GM12878 (cell line): Measurements from ENCODE around the gene MEMO1. TPM values are rescaled to one million over a fixed set of nuclear protein-coding genes. Genes with fewer than 3 reads are reported as not detected.
"Not testable (repeated sequence)": the region's sequence is repeated elsewhere in the genome, so short reads cannot be mapped to it uniquely, and the experiment has no call there.

ENCODE experiments used
- ATAC-seq: fragments of 200-7000 bp; cut with Tn5 transposase; 3 replicates; pipeline ENCODE4 v1.9.1; 2020; ENCODE audit warnings: mild to moderate bottlenecking, moderate library complexity
- BruUV-seq: library from RNA; stranded (reverse); fragments of 400-500 nt; replicated peaks from 2 replicates; lab custom pipeline; 2021; lab: Mats Ljungman, UMichigan
- CTCF ChIA-PET: fragments of 300-600 bp; sonication (Branson Sonifier 250); formaldehyde crosslinking; extraction: SDS; loops from one replicate; lab custom pipeline; 2021; ENCODE audit warnings: inconsistent platforms; lab: Yijun Ruan, JAX
- POLR2A ChIA-PET: fragments of 350-600 bp; formaldehyde crosslinking; extraction: SDS; loops from one replicate; lab custom pipeline; 2021; ENCODE audit warnings: inconsistent platforms; lab: Charles Lee
- RAD21 ChIA-PET: fragments of 300-600 bp; sonication (Branson Sonifier 250); formaldehyde crosslinking; loops from one replicate; lab custom pipeline; 2023; ENCODE audit warnings: antibody characterized with exemption; ENCODE audit not compliant: unreplicated experiment; lab: Charles Lee
- SMC1A ChIA-PET: fragments of 300-600 bp; sonication (Branson Sonifier 250); formaldehyde crosslinking; loops from one replicate; lab custom pipeline; 2023; ENCODE audit not compliant: unreplicated experiment, uncharacterized antibody; lab: Charles Lee
- DNase-seq: peaks from one replicate; pipeline ENCODE4 v3.0.0-alpha.2; 2011; ENCODE audit warnings: low read depth, low spot score
- FAIRE-seq: peaks from 3 replicates; lab custom pipeline; 2011; peaks lifted over from hg19 to GRCh38; lab: Jason Lieb, UNC
- H2AFZ ChIP-seq: 2 replicates; pipeline ENCODE4 v1.6.0; 2011; ENCODE audit warnings: low read depth, low read length, control low read depth; ENCODE audit not compliant: control insufficient read depth
- H3K27ac ChIP-seq: 2 replicates; pipeline ENCODE4 v1.5.1; 2011; ENCODE audit warnings: control low read depth; ENCODE audit not compliant: control insufficient read depth, insufficient read depth
- H3K27me3 ChIP-seq, 2 experiments: replicated peaks in 1 of 2; 2 replicates each; pipeline versions ENCODE4 v1.6.0 to v1.6.1; 2011; ENCODE audit warnings: low read length in 1 of 2; ENCODE audit not compliant: control insufficient read depth in 2 of 2, insufficient read depth in 2 of 2
- H3K36me3 ChIP-seq, 2 experiments: 2 replicates each; pipeline ENCODE4 v1.5.1; 2011; ENCODE audit warnings: low read length in 1 of 2; ENCODE audit not compliant: control insufficient read depth in 2 of 2, insufficient read depth in 2 of 2
- H3K4me1 ChIP-seq: 2 replicates; pipeline ENCODE4 v1.6.1; 2011; ENCODE audit warnings: mild to moderate bottlenecking, low read length, moderate library complexity, mixed read lengths; ENCODE audit not compliant: control insufficient read depth, insufficient read depth
- H3K4me2 ChIP-seq: 2 replicates; pipeline ENCODE4 v1.6.0; 2011; ENCODE audit warnings: control low read depth; ENCODE audit not compliant: control insufficient read depth, insufficient read depth
- H3K4me3 ChIP-seq: fragments of 200-600 bp; sonication (generic); 2 replicates; pipeline ENCODE4 v1.5.1; 2016
- H3K79me2 ChIP-seq: 2 replicates; pipeline ENCODE4 v1.6.0; 2011; ENCODE audit warnings: low read length; ENCODE audit not compliant: control insufficient read depth, insufficient read depth
- H3K9ac ChIP-seq: 2 replicates; pipeline ENCODE4 v1.8.0; 2011; ENCODE audit warnings: low read length, control low read depth, mixed read lengths; ENCODE audit not compliant: control insufficient read depth, insufficient read depth
- H3K9me3 ChIP-seq: replicated peaks from 3 replicates; pipeline ENCODE4 v1.5.1; 2011; ENCODE audit warnings: mild to moderate bottlenecking, low read length; ENCODE audit not compliant: control insufficient read depth, insufficient read depth
- H4K20me1 ChIP-seq: 2 replicates; pipeline ENCODE4 v1.6.0; 2011; ENCODE audit not compliant: control insufficient read depth, insufficient read depth
- WGBS: methylation state at CpG from one replicate; pipeline ENCODE4 v1.1.6; 2016; ENCODE audit warnings: low lambda C conversion rate; ENCODE audit not compliant: insufficient replicate concordance, insufficient coverage; ENCODE audit errors: missing lambda C conversion rate; 5-methylcytosine and 5-hydroxymethylcytosine counted together
- in situ Hi-C: fragments of 300-500 bp; cut with MboI; formaldehyde crosslinking; loops from 9 replicates; pipeline ENCODE4 v1.14.3; 2018; ENCODE audit warnings: mixed read lengths
- intact Hi-C: fragments of 100-400 bp; cut with micrococcal nuclease; formaldehyde crosslinking; loops from one replicate; pipeline ENCODE4 v1.14.2; 2022; ENCODE audit not compliant: unreplicated experiment
- polyA plus RNA-seq, 11 experiments: library from polyadenylated mRNA; depleted of rRNA in 4 of 11; unstranded in 6 of 11; stranded (reverse) in 5 of 11; fragments of >200 nt; fragmentation: Nextera tagmentation in 4 of 11; fragmentation: Illumina TruSeq in 1 of 11; extraction: Ambion mirVana in 4 of 11; extraction: Trizol in 1 of 11; gene quantifications; 1 replicate in 1 of 11; 2 replicates in 10 of 11; pipeline versions ENCODE4 v1.2.1 to v1.2.3, GENCODE V29; 2011 to 2016; ENCODE audit warnings: inconsistent platforms in 2 of 11, missing spikeins in 2 of 11, low read depth in 1 of 11
- total RNA-seq, 4 experiments: library from RNA; depleted of rRNA in 3 of 4; stranded (reverse); fragments of >200 nt in 3 of 4; fragmentation: Illumina TruSeq in 1 of 4; extraction: Trizol in 1 of 4; gene quantifications; 2 replicates each; pipeline versions ENCODE4 v1.2.1 to v1.2.3, GENCODE V29; 2013 to 2021

Gene MEMO1
- total and polyA plus RNA-seq, 10 of the 15 experiments (the other 5 are each of a cell fraction or from before 2014, with no cell fraction given) = 39.8 to 99.1 (median 72.2) TPM

GRCh38 chr2:31900156-31900555 lies 110.7 kb downstream of the MEMO1 start:
- H3K9me3 ChIP-seq, H3K4me2 ChIP-seq, H3K4me3 ChIP-seq, H3K4me1 ChIP-seq, ATAC-seq, intact Hi-C loops, H3K36me3 ChIP-seq, FAIRE-seq, RAD21 ChIA-PET, H3K79me2 ChIP-seq, POLR2A ChIA-PET, H3K27me3 ChIP-seq, CTCF ChIA-PET, H3K9ac ChIP-seq, DNase-seq, H4K20me1 ChIP-seq, SMC1A ChIA-PET, BruUV-seq, H2AFZ ChIP-seq, H3K27ac ChIP-seq, in situ Hi-C loops: not testable (repeated sequence)
- 100% methylated on average over 2 of the region's 2 CpGs for WGBS

- H3K27me3 ChIP-seq, H3K4me3 ChIP-seq, FAIRE-seq, in situ Hi-C loops, DNase-seq, H3K36me3 ChIP-seq, ATAC-seq, H2AFZ ChIP-seq, H3K4me1 ChIP-seq, CTCF ChIA-PET, intact Hi-C loops, H3K4me2 ChIP-seq, H3K27ac ChIP-seq, H3K9me3 ChIP-seq, POLR2A ChIA-PET, RAD21 ChIA-PET, BruUV-seq, H3K9ac ChIP-seq, H4K20me1 ChIP-seq, SMC1A ChIA-PET, H3K79me2 ChIP-seq: not testable (repeated sequence)
- 100% methylated on average over 3 of the region's 3 CpGs for WGBS
Measured at GRCh38 chr2:31898346-31898745, 112.5 kb downstream of the MEMO1 start.

GRCh38 chr2:31897340-31897739 lies 113.5 kb downstream of the MEMO1 start:
- RAD21 ChIA-PET, H3K4me3 ChIP-seq, in situ Hi-C loops, H3K9me3 ChIP-seq, H3K4me2 ChIP-seq, H3K79me2 ChIP-seq, H3K4me1 ChIP-seq, H4K20me1 ChIP-seq, H3K9ac ChIP-seq, FAIRE-seq, POLR2A ChIA-PET, DNase-seq, H3K27ac ChIP-seq, ATAC-seq, H3K36me3 ChIP-seq, intact Hi-C loops, BruUV-seq, H2AFZ ChIP-seq, H3K27me3 ChIP-seq: not testable (repeated sequence)
- SMC1A ChIA-PET = interaction anchor here (0.9 to 1.3 kb wide), 2 partner anchors 10 to 24 kb away, joined by 3 read pairs; no protein-coding TSS in a partner anchor
- CTCF ChIA-PET = interaction anchor here (0.6 to 1.2 kb wide), 3 partner anchors 8 to 24 kb away, joined by 3 read pairs; no protein-coding TSS in a partner anchor
- 96% methylated on average over 4 of the region's 4 CpGs for WGBS
